Progenitor cell of endocrine pancreas (in vitro differentiated cells): ENCODE results near the gene CD44. TPM values are rescaled to one million over a fixed set of nuclear protein-coding genes. Genes with fewer than 3 reads are reported as not detected.
"Not testable (repeated sequence)": the region's sequence is repeated elsewhere in the genome, so short reads cannot be mapped to it uniquely, and the experiment has no call there.

Experiments
- DNase-seq: peaks from one replicate; pipeline ENCODE4 v3.0.0; 2021; ENCODE audit warnings: low spot score; ENCODE audit not compliant: unreplicated experiment
- H3K27ac Mint-ChIP-seq: 2 replicates; pipeline ENCODE4 v1.8.0; 2021; ENCODE audit warnings: mild to moderate bottlenecking, moderate library complexity, mixed read lengths
- H3K27me3 Mint-ChIP-seq: 2 replicates; pipeline ENCODE4 v1.8.0; 2021; ENCODE audit warnings: mixed read lengths
- H3K36me3 Mint-ChIP-seq: 2 replicates; pipeline ENCODE4 v1.8.0; 2022; ENCODE audit warnings: mixed read lengths; ENCODE audit not compliant: insufficient read depth
- H3K4me1 Mint-ChIP-seq: 2 replicates; pipeline ENCODE4 v1.8.0; 2021; ENCODE audit warnings: low read depth, mixed read lengths
- H3K4me3 Mint-ChIP-seq: 2 replicates; pipeline ENCODE4 v1.8.0; 2021; ENCODE audit warnings: low read depth, mild to moderate bottlenecking, moderate library complexity, mixed read lengths
- H3K9me3 Mint-ChIP-seq: 2 replicates; pipeline ENCODE4 v1.8.0; 2021; ENCODE audit warnings: low read depth, mixed read lengths
- CTCF ChIP-seq: fragments of 200-600 bp; sonication (generic); IDR thresholded peaks from one replicate; pipeline ENCODE4 v1.5.0; 2021; ENCODE audit warnings: antibody characterized with exemption, mild to moderate bottlenecking; ENCODE audit not compliant: unreplicated experiment
- long read RNA-seq: library from polyadenylated mRNA; unstranded; transcript quantifications from one replicate; pipeline ENCODE4 v2.0.0, GENCODE V29; 2020
- total RNA-seq: library from RNA; stranded (reverse); gene quantifications from 2 replicates; pipeline ENCODE4 v1.2.1, GENCODE V29; 2021

CD44 gene
- 1.9 and 3.8 TPM in 2 replicates for total RNA-seq
- long read RNA-seq, full-length matches to known transcripts = 2 of 3 reads
- long read RNA-seq, partial matches to known transcripts = 1 of 3 reads
- long read RNA-seq, other reads (novel, unspliced or antisense) = 0 of 3 reads

GRCh38 chr11:35138943-35139721 is at the start of gene CD44:
TSS of gene CD44 (plus strand) at chr11:35139171. CDS start at chr11:35139304, 133 bp downstream.
- Mint-ChIP-seq H3K27ac (peak within 1 kb of the TSS; percentile 8), H3K4me3 (peak within 1 kb of the TSS; percentile 70), H3K4me1 (peaks cover 14% of the 10 kb centered on the region), H3K9me3 (no peaks in the 10 kb centered on the region), H3K27me3 (peaks cover 79% of the 10 kb centered on the region), H3K36me3 (no peaks in the 10 kb centered on the region)
- DNase-seq = peak; percentile 11
- TF ChIP-seq CTCF = no peak

GRCh38 chr11:35089666-35090065 is 49.3 kb upstream of the CD44 start:
- no peak for TF ChIP-seq CTCF
- Mint-ChIP-seq H3K27me3 (peaks cover 4% of the 10 kb centered on the region), H3K27ac (no peak overlapping the region), H3K9me3 (peaks cover 10% of the 10 kb centered on the region), H3K4me3 (no peak overlapping the region), H3K36me3 (no peaks in the 10 kb centered on the region), H3K4me1 (no peaks in the 10 kb centered on the region)
- DNase-seq = no peak

- H3K4me3 Mint-ChIP-seq = no peak overlapping the region
- H3K27me3 Mint-ChIP-seq = peaks cover 4% of the 10 kb centered on the region
- TF ChIP-seq CTCF = no peak
- no peaks in the 10 kb centered on the region for H3K4me1 Mint-ChIP-seq
- no peak for DNase-seq
- no peaks in the 10 kb centered on the region for H3K36me3 Mint-ChIP-seq
- H3K27ac Mint-ChIP-seq = no peak overlapping the region
- peaks cover 13% of the 10 kb centered on the region for H3K9me3 Mint-ChIP-seq
Measured at GRCh38 chr11:35090125-35090524, 48.8 kb upstream of the CD44 start.

- peaks cover 19% of the 10 kb centered on the region for H3K9me3 Mint-ChIP-seq
- not testable (repeated sequence) for DNase-seq, H3K36me3 Mint-ChIP-seq, H3K27me3 Mint-ChIP-seq, H3K4me3 Mint-ChIP-seq, H3K27ac Mint-ChIP-seq, H3K4me1 Mint-ChIP-seq
Measured at GRCh38 chr11:35090991-35091390, 48.0 kb upstream of the CD44 start.

GRCh38 chr11:35096723-35097122 is 42.2 kb upstream of the CD44 start:
- Mint-ChIP-seq H3K9me3 (peaks cover 12% of the 10 kb centered on the region), H3K27ac (no peak overlapping the region), H3K4me3 (no peak overlapping the region), H3K4me1 (no peaks in the 10 kb centered on the region), H3K36me3 (no peaks in the 10 kb centered on the region), H3K27me3 (peaks cover 3% of the 10 kb centered on the region)
- DNase-seq = no peak
- no peak for TF ChIP-seq CTCF
